BE2C (cell line): ENCODE measurements around the gene ME1.
"Not testable (repeated sequence)": the region's sequence is repeated elsewhere in the genome, so short reads cannot be mapped to it uniquely, and the experiment has no call there.

Source experiments
- DNase-seq: peaks from one replicate; pipeline ENCODE4 v3.0.0-alpha.2; 2020
- H3K27me3 ChIP-seq: fragments of 250-450 bp; sonication (Bioruptor Pico); 2 replicates; pipeline ENCODE4 v1.5.1; 2020; ENCODE audit warnings: mild to moderate bottlenecking
- H3K36me3 ChIP-seq: fragments of 250-450 bp; sonication (Bioruptor Pico); 2 replicates; pipeline ENCODE4 v1.5.1; 2020; ENCODE audit warnings: mild to moderate bottlenecking
- H3K4me1 ChIP-seq: fragments of 250-450 bp; sonication (Bioruptor Pico); 2 replicates; pipeline ENCODE4 v1.5.1; 2020
- H3K4me3 ChIP-seq: 2 replicates; pipeline ENCODE4 v1.5.1; 2011; ENCODE audit warnings: low read depth, low read length
- H3K9me3 ChIP-seq: fragments of 250-450 bp; sonication (Bioruptor Pico); 2 replicates; pipeline ENCODE4 v1.5.1; 2020
- TF ChIP-seq, protein P1 (sequence below): IDR thresholded peaks from 2 replicates; pipeline ENCODE4 v1.5.1; 2012; ENCODE audit warnings: mild to moderate bottlenecking, low read depth, low read length

ME1 gene

DNA sequence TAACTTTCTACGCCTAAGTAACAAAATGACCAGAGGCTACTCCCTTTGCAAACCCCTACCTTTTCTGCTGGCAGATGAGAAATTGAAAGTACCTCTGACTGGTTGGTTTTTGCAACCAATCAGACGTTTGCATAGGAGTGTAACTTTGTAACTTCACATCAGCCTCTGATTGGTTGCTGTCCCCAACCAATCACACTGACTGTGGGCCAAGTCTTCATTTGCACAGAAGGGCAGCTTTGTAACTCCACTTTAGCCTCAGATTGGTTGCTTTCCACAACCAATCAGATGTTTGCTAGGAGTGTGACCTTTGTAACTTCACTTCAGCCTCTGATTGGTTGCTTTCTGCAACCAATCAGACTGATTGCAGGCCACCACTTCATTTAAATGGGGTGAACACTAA lies 89.1 kb downstream of the ME1 start:
- Histone ChIP-seq H3K9me3 (no peaks in the 10 kb centered on the region), H3K4me3 (no peak overlapping the region), H3K36me3 (no peaks in the 10 kb centered on the region), H3K4me1 (no peaks in the 10 kb centered on the region), H3K27me3 (no peaks in the 10 kb centered on the region)
- TF ChIP-seq, protein P1, sequence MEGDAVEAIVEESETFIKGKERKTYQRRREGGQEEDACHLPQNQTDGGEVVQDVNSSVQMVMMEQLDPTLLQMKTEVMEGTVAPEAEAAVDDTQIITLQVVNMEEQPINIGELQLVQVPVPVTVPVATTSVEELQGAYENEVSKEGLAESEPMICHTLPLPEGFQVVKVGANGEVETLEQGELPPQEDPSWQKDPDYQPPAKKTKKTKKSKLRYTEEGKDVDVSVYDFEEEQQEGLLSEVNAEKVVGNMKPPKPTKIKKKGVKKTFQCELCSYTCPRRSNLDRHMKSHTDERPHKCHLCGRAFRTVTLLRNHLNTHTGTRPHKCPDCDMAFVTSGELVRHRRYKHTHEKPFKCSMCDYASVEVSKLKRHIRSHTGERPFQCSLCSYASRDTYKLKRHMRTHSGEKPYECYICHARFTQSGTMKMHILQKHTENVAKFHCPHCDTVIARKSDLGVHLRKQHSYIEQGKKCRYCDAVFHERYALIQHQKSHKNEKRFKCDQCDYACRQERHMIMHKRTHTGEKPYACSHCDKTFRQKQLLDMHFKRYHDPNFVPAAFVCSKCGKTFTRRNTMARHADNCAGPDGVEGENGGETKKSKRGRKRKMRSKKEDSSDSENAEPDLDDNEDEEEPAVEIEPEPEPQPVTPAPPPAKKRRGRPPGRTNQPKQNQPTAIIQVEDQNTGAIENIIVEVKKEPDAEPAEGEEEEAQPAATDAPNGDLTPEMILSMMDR, result no peak
- DNase-seq, result no peak

DNA sequence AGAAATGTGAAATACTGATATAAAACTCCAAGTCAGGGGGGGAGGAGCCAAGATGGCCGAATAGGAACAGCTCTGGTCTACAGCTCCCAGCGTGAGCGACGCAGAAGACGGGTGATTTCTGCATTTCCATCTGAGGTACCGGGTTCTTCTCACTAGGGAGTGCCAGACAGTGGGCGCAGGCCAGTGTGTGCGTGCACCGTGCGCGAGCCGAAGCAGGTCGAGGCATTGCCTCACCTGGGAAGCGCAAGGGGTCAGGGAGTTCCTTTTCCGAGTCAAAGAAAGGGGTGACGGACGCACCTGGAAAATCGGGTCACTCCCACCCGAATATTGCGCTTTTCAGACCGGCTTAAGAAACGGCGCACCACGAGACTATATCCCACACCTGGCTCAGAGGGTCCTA lies 96.9 kb downstream of the ME1 start:
- not testable (repeated sequence) for H3K4me1 ChIP-seq, H3K4me3 ChIP-seq, H3K9me3 ChIP-seq, H3K36me3 ChIP-seq, DNase-seq, H3K27me3 ChIP-seq

DNA sequence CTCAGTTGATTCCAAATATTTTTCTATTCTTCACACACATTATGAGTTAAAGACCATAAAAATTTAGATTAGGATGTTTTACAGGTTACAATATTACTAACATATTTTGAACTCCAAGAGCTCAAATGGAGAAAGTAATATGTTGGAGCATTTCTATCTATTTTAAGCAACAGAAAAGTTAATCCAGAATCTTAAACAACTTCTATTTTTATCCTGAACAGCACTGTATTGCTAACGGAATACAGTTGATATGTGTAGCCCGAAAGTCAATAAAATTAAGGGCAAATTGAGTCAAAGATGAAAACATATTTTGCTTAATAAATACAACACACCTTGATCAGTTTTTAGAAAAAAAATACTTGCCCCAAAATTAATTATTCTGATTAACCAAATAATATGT lies 97.4 kb downstream of the ME1 start:
- no peak for DNase-seq
- H3K27me3 ChIP-seq, result no peaks in the 10 kb centered on the region
- H3K4me3 ChIP-seq, result no peak overlapping the region
- no peaks in the 10 kb centered on the region for H3K9me3 ChIP-seq
- TF ChIP-seq, protein P1, result no peak
- H3K4me1 ChIP-seq, result no peaks in the 10 kb centered on the region
- H3K36me3 ChIP-seq, result no peaks in the 10 kb centered on the region

DNA sequence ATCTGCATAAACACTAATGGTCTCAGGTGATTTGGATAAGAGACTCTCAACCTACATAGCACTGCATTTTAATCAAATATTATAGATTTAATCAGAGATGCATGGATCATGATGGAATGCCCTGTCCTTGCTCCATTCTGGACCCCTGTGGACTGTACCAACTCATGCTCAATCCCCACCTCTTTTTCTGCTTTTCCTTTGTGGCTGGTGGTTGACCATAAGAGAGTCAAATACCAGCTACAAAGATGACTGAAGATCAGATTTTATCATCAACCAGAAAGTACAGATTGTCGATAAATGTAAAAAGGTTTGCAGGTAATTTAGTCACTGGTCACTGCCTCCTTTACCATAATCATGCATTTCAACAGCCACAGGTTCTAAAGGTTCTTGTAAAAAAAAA lies 116.2 kb downstream of the ME1 start:
- no peaks in the 10 kb centered on the region for H3K4me1 ChIP-seq
- DNase-seq, result no peak
- H3K4me3 ChIP-seq, result no peak overlapping the region
- H3K36me3 ChIP-seq, result no peaks in the 10 kb centered on the region
- TF ChIP-seq, protein P1, result no peak
- H3K27me3 ChIP-seq, result no peaks in the 10 kb centered on the region
- H3K9me3 ChIP-seq, result no peaks in the 10 kb centered on the region

DNA sequence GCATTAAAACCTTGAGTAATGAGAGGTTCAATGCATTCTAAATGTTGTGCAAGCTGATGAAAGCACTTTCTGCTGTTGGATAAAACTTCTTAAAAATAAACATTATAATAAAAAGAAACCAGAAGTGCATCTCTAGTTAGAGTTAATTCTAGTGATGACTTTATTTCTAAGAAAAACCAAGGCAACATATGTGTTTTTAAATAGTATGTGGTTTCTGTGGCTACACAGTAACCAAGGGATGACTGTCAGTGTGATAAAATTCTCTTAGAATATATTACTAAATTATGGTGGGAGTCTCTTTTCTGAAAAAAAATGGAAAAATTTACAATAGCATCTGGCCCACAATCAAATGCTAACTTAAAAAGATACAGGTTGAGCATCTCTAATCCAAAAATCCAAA lies 117.0 kb downstream of the ME1 start:
- Histone ChIP-seq H3K36me3 (no peaks in the 10 kb centered on the region), H3K4me1 (no peaks in the 10 kb centered on the region), H3K9me3 (no peaks in the 10 kb centered on the region), H3K4me3 (no peak overlapping the region), H3K27me3 (no peaks in the 10 kb centered on the region)
- TF ChIP-seq, protein P1, result no peak
- no peak for DNase-seq

DNA sequence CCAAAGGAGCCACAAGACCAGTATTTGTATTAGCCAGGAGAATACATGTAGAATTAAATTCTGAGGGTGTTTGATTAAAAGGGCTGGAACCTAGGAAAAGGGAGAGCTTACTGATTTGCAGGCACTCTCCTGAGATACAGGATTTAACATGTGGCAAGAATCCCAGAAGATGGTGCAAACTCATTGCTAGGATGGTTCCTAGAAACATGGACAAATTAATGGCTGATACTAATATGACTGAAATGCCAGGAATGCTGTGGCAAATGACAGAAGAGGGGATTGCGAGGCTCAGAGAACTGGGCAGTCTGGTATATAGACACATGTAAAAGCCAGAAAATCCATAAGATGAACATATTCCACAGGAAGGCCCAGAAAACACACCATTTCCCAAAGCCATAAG lies 119.6 kb downstream of the ME1 start:
- no peak for DNase-seq
- Histone ChIP-seq H3K4me3 (no peak overlapping the region), H3K4me1 (no peaks in the 10 kb centered on the region), H3K27me3 (no peaks in the 10 kb centered on the region), H3K9me3 (no peaks in the 10 kb centered on the region), H3K36me3 (no peaks in the 10 kb centered on the region)
- TF ChIP-seq, protein P1, result no peak

DNA sequence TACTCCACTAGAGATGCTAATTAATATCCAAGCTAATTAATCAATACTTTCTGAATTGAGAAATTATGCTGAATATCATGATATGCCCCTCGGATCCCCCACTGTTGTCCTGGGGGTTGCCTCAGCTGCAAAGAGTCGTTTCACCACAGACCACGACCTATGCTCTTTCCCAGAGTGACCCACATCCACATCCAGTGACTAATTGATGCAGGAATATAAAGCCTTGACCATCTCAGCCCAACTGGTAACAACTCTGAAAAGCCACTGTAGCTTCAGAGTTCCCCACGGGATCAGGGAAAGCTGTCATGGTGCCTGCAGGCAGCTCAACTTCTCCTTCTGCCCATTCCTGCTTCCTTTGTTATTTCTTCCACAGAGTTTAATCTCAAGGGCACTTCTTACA lies 120.8 kb downstream of the ME1 start:
- no peaks in the 10 kb centered on the region for H3K9me3 ChIP-seq
- no peak overlapping the region for H3K4me3 ChIP-seq
- H3K4me1 ChIP-seq, result no peaks in the 10 kb centered on the region
- no peak for DNase-seq
- H3K36me3 ChIP-seq, result no peaks in the 10 kb centered on the region
- TF ChIP-seq, protein P1, result no peak
- H3K27me3 ChIP-seq, result no peaks in the 10 kb centered on the region
